ENCODE measurements around the gene TENM4.

Gene TENM4

DNA sequence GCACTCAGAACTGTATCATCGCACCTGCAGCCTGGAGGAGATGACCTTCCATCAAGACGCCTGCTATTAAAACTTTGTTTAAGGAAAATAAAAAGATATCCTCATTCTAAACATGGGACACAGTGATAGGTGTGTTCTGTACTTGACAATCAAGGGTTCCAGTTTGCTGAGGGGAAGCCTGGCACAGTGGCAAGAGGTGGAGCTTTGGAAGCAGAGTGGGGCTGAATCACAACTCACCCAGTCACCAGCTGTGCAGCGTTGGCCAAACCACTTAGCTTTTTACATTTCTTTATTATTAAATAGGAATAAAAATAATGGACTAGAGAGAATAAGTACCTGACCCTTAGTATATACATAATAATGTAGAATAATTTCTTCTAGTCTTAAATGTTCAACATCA lies 220.7 kb downstream of the TENM4 start:
- DNase-seq (ENCODE audit: low read depth): no peak
- H3K4me3 ChIP-seq (ENCODE audit: low read depth, low read length): no peak overlapping the region
- TF ChIP-seq, protein P1, sequence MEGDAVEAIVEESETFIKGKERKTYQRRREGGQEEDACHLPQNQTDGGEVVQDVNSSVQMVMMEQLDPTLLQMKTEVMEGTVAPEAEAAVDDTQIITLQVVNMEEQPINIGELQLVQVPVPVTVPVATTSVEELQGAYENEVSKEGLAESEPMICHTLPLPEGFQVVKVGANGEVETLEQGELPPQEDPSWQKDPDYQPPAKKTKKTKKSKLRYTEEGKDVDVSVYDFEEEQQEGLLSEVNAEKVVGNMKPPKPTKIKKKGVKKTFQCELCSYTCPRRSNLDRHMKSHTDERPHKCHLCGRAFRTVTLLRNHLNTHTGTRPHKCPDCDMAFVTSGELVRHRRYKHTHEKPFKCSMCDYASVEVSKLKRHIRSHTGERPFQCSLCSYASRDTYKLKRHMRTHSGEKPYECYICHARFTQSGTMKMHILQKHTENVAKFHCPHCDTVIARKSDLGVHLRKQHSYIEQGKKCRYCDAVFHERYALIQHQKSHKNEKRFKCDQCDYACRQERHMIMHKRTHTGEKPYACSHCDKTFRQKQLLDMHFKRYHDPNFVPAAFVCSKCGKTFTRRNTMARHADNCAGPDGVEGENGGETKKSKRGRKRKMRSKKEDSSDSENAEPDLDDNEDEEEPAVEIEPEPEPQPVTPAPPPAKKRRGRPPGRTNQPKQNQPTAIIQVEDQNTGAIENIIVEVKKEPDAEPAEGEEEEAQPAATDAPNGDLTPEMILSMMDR (conservative IDR thresholded peaks at IDR 0.05; ENCODE audit: low read depth, low read length): no peak

DNA sequence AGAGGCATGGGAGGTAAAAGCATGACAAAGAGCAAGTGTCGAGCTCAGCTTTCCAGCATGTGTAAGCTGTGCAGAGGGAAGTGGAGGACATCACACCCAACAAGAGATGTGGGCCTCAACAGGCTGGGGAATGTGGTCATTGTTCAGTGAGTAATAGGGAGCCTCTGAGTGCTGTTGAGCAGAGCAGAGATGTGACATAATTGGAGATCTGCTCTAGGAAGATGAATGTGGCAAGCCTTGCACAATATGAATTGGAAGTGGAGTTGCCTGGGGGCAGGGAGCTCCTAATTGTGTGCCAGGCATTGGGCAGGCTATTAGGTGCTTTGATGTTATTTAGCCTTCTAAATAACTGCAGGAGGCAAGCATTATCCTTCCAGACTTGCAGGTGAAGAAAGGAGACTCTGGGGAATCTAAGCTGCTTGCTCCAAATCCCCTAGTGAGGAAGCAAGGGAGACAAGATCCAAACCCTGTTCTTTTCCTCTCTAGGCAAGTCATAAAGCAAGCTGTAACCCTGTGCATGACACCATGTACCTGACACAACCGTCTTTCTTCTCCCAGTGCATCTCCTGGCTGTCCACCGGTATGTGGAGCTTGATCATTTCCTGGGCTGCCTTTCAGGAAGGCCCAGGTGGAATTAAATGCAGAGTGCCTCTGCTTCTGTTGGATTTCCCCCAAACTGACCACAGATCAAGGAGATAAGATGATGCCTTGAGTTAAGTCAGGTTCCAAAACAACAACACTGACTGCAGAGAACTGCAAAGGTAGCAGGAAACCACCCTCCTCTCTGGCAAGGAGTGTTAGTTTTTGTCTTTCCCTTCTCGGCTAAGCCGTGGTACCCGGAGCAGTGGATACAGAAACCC lies 221.4 kb downstream of the TENM4 start:
- TF ChIP-seq, protein P1 (conservative IDR thresholded peaks at IDR 0.05; ENCODE audit: low read depth, low read length): no peak
- DNase-seq (ENCODE audit: low read depth): no peak
- H3K4me3 ChIP-seq (ENCODE audit: low read depth, low read length): no peak overlapping the region

DNA sequence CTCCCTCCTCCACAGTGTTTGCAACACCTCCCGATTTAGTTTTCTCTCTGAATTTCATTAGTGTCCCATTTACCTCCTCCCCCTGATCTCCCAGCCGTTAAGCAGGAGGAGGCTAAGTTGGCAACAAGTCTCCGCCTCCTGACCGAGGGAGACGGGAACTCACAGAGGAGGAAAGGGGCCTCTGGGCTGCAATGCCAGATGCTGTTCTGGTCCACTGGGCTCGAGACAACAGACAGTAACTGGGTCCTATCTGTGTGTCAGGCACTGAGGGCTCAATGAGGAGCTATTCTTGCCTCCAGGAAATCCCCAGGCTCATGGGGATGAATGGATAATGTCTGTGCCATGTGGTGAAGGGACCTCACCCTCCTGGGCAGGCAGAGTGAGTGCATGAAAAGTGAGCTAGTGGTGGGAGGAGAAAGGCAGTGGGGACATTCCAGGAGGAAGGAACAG lies 228.1 kb downstream of the TENM4 start:
- no peak for DNase-seq (ENCODE audit: low read depth)

DNA sequence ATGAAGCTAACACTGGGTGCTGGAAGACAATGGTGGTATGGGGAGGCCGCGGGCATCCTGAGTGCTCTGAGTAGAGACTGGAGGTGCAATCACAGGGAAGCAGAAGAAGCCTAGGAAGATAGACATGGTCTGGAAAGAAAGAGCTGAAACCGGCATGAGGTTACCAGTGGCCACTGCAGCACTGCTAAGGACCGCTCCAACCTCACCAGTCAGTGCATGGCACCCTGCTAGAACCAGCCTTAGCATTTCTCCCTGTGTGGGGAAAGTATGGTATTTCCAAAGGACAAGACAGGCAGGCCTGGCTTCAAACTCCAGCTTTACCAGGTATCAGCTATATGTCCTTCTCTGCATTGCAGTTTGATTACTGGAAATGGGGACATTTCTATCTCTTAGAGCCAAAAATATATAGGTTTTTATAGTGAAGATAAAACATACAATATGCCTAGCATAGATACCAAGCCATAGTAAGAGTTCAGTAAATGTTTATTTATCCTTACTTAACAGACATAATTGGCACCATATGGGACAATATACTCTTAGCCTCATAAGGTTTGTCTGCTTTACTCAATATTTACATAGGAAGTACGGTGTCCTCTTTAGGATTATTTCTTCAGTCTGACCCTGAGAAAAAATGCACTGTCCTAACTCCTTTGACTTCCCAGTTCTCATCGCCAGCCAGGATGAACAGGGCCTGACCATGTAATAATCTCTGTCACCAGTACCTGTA lies 231.1 kb downstream of the TENM4 start:
- no peak overlapping the region for H3K4me3 ChIP-seq (ENCODE audit: low read depth, low read length)
- peak; percentile 7 for DNase-seq (ENCODE audit: low read depth)
- TF ChIP-seq, protein P1 (conservative IDR thresholded peaks at IDR 0.05; ENCODE audit: low read depth, low read length): no peak

More for the DNA sequence above, 228.1 kb downstream of the TENM4 start:
- H3K4me3 ChIP-seq (ENCODE audit: low read depth, low read length): no peak overlapping the region
- TF ChIP-seq, protein P1 (conservative IDR thresholded peaks at IDR 0.05; ENCODE audit: low read depth, low read length): no peak

DNA sequence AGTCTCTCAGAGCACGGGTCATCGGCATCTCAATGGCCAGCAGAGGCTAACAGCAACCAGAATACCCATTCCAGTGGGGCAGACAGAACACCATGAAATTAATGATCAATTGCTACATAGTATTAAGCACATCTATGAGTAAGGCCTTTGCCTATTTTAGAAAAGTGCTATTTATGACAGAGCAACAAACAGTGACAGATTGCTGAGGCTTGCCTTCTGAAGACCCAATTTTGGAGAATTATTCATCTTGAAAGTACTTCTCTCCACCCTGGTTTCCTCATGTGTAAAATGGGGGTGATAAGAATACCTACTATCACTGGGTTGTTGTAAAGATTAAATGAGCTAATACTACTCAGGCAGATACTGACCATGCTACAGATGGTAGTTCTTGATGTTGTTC lies 232.7 kb downstream of the TENM4 start:
- DNase-seq (ENCODE audit: low read depth): no peak
- TF ChIP-seq, protein P1 (conservative IDR thresholded peaks at IDR 0.05; ENCODE audit: low read depth, low read length): no peak
- H3K4me3 ChIP-seq (ENCODE audit: low read depth, low read length): no peak overlapping the region

DNA sequence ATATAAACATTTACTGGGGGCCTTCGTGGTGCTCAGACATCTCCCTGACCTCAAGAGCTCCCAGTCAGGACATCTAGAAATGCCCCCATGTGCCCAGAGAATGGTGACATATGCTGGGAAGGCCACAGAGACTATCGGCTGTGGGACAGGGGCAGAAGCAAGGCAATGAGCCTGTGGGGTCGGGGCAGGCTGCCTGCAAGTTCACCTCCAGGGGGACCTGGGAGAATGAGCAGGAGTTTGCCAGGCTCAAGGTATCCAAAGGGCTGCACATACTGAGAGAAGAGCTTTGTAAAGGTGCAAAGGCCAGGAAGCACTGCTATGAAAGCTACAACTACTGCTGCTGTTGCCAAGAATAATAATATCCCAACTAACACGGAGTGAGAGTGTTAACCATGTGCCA lies 233.9 kb downstream of the TENM4 start:
- TF ChIP-seq, protein P1 (conservative IDR thresholded peaks at IDR 0.05; ENCODE audit: low read depth, low read length): no peak
- H3K4me3 ChIP-seq (ENCODE audit: low read depth, low read length): no peak overlapping the region
- no peak for DNase-seq (ENCODE audit: low read depth)

Measured in choroid plexus epithelial cell (primary cell).